Tibial nerve (tissue), 4 donors: ENCODE results near the gene FAM168B. TPM values are rescaled to one million over a fixed set of nuclear protein-coding genes. Genes with fewer than 3 reads are reported as not detected.

ENCODE experiments used
- DNase-seq, 2 donors: peaks; one replicate each; pipeline ENCODE4 v3.0.0-alpha.2; 2019; ENCODE audit warnings: low spot score in 2 of 2
- H3K27ac ChIP-seq, 4 donors: fragments of 200-600 bp; sonication (generic) in 3 of 4; one replicate each; pipeline ENCODE4 v1.5.1; 2017 to 2019; ENCODE audit warnings: mild to moderate bottlenecking in 1 of 4
- H3K27me3 ChIP-seq, 2 donors: fragments of 200-600 bp; sonication (generic) in 1 of 2; one replicate each; pipeline versions ENCODE4 v1.5.1 to v1.6.0; 2017 to 2019
- H3K36me3 ChIP-seq, 3 donors: fragments of 200-600 bp; sonication (generic); one replicate each; pipeline ENCODE4 v1.5.1; 2018 to 2019
- H3K4me1 ChIP-seq, 4 donors: fragments of 200-600 bp; sonication (generic) in 3 of 4; one replicate each; pipeline ENCODE4 v1.5.1; 2017 to 2019
- H3K4me3 ChIP-seq, 4 donors: fragments of 200-600 bp; sonication (generic) in 3 of 4; one replicate each; pipeline ENCODE4 v1.5.1; 2017 to 2019; ENCODE audit warnings: mild to moderate bottlenecking in 1 of 4, moderate library complexity in 1 of 4
- H3K9me3 ChIP-seq, 4 donors: fragments of 200-600 bp; sonication (generic) in 3 of 4; one replicate each; pipeline ENCODE4 v1.5.1; 2017 to 2019
- EP300 ChIP-seq, 2 donors: sonication (generic); formaldehyde crosslinking; IDR thresholded peaks; one replicate each; pipeline ENCODE4 v1.6.1; 2017; ENCODE audit warnings: antibody characterized with exemption in 2 of 2, mild to moderate bottlenecking in 1 of 2
- POLR2A ChIP-seq, 2 donors: fragments of 450-650 bp; IDR thresholded peaks; one replicate each; pipeline ENCODE4 v1.6.1; 2017; ENCODE audit warnings: antibody characterized with exemption in 2 of 2, mild to moderate bottlenecking in 2 of 2, moderate library complexity in 2 of 2
- WGBS, 2 donors: methylation state at CpG; one replicate each; pipeline ENCODE4 v1.1.5; 2018; 5-methylcytosine and 5-hydroxymethylcytosine counted together
- total RNA-seq, 4 donors: library from RNA; depleted of rRNA; stranded (reverse); fragments of >200 nt; gene quantifications; one replicate each; pipeline ENCODE4 v1.1.0, GENCODE V29; 2016
- TF ChIP-seq, protein P1 (sequence below), 5 experiments: fragments of 200-600 bp in 3 of 5; fragments of 450-650 bp in 2 of 5; sonication (generic) in 3 of 5; IDR thresholded peaks; one replicate each; pipeline ENCODE4 v1.5.1; 2016 to 2019; ENCODE audit warnings: antibody characterized with exemption in 5 of 5, mild to moderate bottlenecking in 3 of 5, moderate library complexity in 2 of 5

FAM168B gene
- total RNA-seq, 4 donors from 2014 or later, result 96.0 to 115 (median 107) TPM

DNA sequence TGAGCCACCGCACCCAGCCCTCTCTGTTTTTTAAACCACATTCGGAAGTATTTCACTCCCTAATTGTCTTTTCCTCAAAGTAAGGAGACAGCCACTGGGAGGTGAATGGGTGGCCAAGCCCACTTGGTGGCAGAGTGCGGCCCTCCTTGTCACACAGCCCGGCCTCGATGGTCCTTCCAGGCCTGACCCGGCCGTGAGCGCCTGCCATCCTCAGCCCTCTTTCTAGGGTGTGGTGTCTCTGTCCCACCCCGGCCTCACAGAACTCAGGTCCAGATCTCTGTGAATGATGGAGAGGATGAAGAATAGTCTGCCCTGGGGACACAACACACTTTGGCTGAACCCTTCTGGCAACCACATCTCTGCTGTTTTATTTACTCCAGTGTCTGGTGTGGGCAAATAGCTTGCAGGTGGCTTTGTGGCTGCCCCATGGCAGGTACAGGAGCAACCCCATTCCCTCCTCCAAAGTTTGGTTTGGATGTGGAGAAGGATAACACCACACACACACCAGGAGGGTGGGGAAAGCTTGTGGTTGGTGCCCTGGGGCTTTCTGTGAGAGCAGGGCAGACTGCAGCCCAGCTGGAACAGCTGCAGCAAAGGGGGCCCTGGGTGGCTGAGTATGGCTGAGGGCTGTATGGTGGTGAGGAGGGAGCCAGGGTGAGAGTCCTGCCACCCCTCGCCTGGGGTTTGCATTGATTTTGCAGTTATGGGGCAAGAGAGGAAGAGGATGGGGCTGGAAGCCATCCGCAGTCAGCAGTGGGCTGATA is 88.6 kb downstream of the FAM168B start:
- no peak for DNase-seq
- Histone ChIP-seq H3K4me1 (no peaks in the 10 kb centered on the region), H3K4me3 (no peak overlapping the region), H3K27ac (no peak overlapping the region), H3K9me3 (no peaks in the 10 kb centered on the region), H3K36me3 (no peaks in the 10 kb centered on the region), H3K27me3 (no peaks in the 10 kb centered on the region)
- TF ChIP-seq POLR2A (IDR thresholded peaks at IDR 0.05), result no peak
- TF ChIP-seq EP300 (IDR thresholded peaks at IDR 0.05), result no peak
- TF ChIP-seq, protein P1, sequence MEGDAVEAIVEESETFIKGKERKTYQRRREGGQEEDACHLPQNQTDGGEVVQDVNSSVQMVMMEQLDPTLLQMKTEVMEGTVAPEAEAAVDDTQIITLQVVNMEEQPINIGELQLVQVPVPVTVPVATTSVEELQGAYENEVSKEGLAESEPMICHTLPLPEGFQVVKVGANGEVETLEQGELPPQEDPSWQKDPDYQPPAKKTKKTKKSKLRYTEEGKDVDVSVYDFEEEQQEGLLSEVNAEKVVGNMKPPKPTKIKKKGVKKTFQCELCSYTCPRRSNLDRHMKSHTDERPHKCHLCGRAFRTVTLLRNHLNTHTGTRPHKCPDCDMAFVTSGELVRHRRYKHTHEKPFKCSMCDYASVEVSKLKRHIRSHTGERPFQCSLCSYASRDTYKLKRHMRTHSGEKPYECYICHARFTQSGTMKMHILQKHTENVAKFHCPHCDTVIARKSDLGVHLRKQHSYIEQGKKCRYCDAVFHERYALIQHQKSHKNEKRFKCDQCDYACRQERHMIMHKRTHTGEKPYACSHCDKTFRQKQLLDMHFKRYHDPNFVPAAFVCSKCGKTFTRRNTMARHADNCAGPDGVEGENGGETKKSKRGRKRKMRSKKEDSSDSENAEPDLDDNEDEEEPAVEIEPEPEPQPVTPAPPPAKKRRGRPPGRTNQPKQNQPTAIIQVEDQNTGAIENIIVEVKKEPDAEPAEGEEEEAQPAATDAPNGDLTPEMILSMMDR (IDR thresholded peaks at IDR 0.05), result no peak
- 84 to 88% methylated on average over 11 of the region's 11 CpGs for WGBS, 2 donors

GRCh38 chr2:130998561-130998960 is 94.7 kb downstream of the FAM168B start:
- no peaks in the 10 kb centered on the region for H3K27me3 ChIP-seq
- no peaks in the 10 kb centered on the region for H3K9me3 ChIP-seq
- TF ChIP-seq, protein P1 (IDR thresholded peaks at IDR 0.05), result no peak
- no peaks in the 10 kb centered on the region for H3K4me1 ChIP-seq
- H3K4me3 ChIP-seq, result no peak overlapping the region
- 74 to 81% methylated on average over 6 of the region's 6 CpGs for WGBS, 2 donors
- no peak overlapping the region for H3K27ac ChIP-seq
- H3K36me3 ChIP-seq, result no peaks in the 10 kb centered on the region
- DNase-seq, result no peak

Other genes starting within 250 kb of the FAM168B start
- 10 to 100 TPM; 57.9 to 77.9 (median 72.7) TPM for gene PLEKHB2, start 11.9 kb upstream of the FAM168B start, total RNA-seq
- gene POTEE, start 116.1 kb upstream of the FAM168B start, total RNA-seq, result not detected